ENCODE results near the gene ARHGAP15. TPM values are rescaled to one million over a fixed set of nuclear protein-coding genes. Genes with fewer than 3 reads are reported as not detected.

The ARHGAP15 gene
- total RNA-seq, 1 experiment from 2014 or later = 0.26 TPM

- Histone ChIP-seq H3K4me3 (no peak overlapping the region), H3K36me3 (no peaks in the 10 kb centered on the region), H3K9me3 (replicated peaks) (no peaks in the 10 kb centered on the region), H3K27ac (no peak overlapping the region), H3K27me3 (no peaks in the 10 kb centered on the region), H3K4me1 (no peaks in the 10 kb centered on the region)
- DNase-seq = no peak
Observed at GRCh38 chr2:143333847-143334246, 204.6 kb downstream of the ARHGAP15 start.

GRCh38 chr2:143334837-143335236 is 205.6 kb downstream of the ARHGAP15 start:
- no peak overlapping the region for H3K27ac ChIP-seq
- H3K36me3 ChIP-seq = no peaks in the 10 kb centered on the region
- H3K27me3 ChIP-seq = no peaks in the 10 kb centered on the region
- H3K4me3 ChIP-seq = no peak overlapping the region
- no peak for DNase-seq
- H3K9me3 ChIP-seq (replicated peaks) = no peaks in the 10 kb centered on the region
- H3K4me1 ChIP-seq = no peaks in the 10 kb centered on the region

- Histone ChIP-seq H3K4me1 (no peaks in the 10 kb centered on the region), H3K27ac (no peak overlapping the region), H3K4me3 (no peak overlapping the region), H3K36me3 (no peaks in the 10 kb centered on the region), H3K27me3 (no peaks in the 10 kb centered on the region), H3K9me3 (replicated peaks) (no peaks in the 10 kb centered on the region)
- no peak for DNase-seq
Observed at GRCh38 chr2:143336719-143337210, 207.5 kb downstream of the ARHGAP15 start.

- H3K4me3 ChIP-seq = no peak overlapping the region
- no peaks in the 10 kb centered on the region for H3K4me1 ChIP-seq
- no peaks in the 10 kb centered on the region for H3K27me3 ChIP-seq
- H3K36me3 ChIP-seq = no peaks in the 10 kb centered on the region
- H3K27ac ChIP-seq = no peak overlapping the region
- no peak for DNase-seq
- no peaks in the 10 kb centered on the region for H3K9me3 ChIP-seq (replicated peaks)
Observed at GRCh38 chr2:143341478-143341877, 212.3 kb downstream of the ARHGAP15 start.

GRCh38 chr2:143344780-143345179 is 215.6 kb downstream of the ARHGAP15 start:
- DNase-seq = no peak
- no peaks in the 10 kb centered on the region for H3K9me3 ChIP-seq (replicated peaks)
- no peak overlapping the region for H3K27ac ChIP-seq
- no peaks in the 10 kb centered on the region for H3K4me1 ChIP-seq
- no peaks in the 10 kb centered on the region for H3K36me3 ChIP-seq
- no peak overlapping the region for H3K4me3 ChIP-seq
- no peaks in the 10 kb centered on the region for H3K27me3 ChIP-seq

- Histone ChIP-seq H3K4me1 (no peaks in the 10 kb centered on the region), H3K36me3 (no peaks in the 10 kb centered on the region), H3K4me3 (no peak overlapping the region), H3K27me3 (no peaks in the 10 kb centered on the region), H3K9me3 (replicated peaks) (no peaks in the 10 kb centered on the region), H3K27ac (no peak overlapping the region)
- DNase-seq = no peak
Observed at GRCh38 chr2:143345887-143346787, 216.9 kb downstream of the ARHGAP15 start.

GRCh38 chr2:143347271-143347695 is 218.1 kb downstream of the ARHGAP15 start:
- Histone ChIP-seq H3K4me3 (no peak overlapping the region), H3K27ac (no peak overlapping the region), H3K4me1 (no peaks in the 10 kb centered on the region), H3K27me3 (no peaks in the 10 kb centered on the region), H3K36me3 (no peaks in the 10 kb centered on the region), H3K9me3 (replicated peaks) (no peaks in the 10 kb centered on the region)
- DNase-seq = no peak

GRCh38 chr2:143347901-143348414 is 218.7 kb downstream of the ARHGAP15 start:
- Histone ChIP-seq H3K4me3 (no peak overlapping the region), H3K9me3 (replicated peaks) (no peaks in the 10 kb centered on the region), H3K27ac (no peak overlapping the region), H3K27me3 (no peaks in the 10 kb centered on the region), H3K4me1 (no peaks in the 10 kb centered on the region), H3K36me3 (no peaks in the 10 kb centered on the region; the same call in 1 of the 2 replicates)
- DNase-seq = no peak

- Histone ChIP-seq H3K27me3 (no peaks in the 10 kb centered on the region), H3K9me3 (replicated peaks) (no peaks in the 10 kb centered on the region), H3K27ac (no peak overlapping the region), H3K36me3 (no peaks in the 10 kb centered on the region; the same call in 1 of the 2 replicates), H3K4me3 (no peak overlapping the region), H3K4me1 (no peaks in the 10 kb centered on the region)
- no peak for DNase-seq
Observed at GRCh38 chr2:143354050-143354750, 225.0 kb downstream of the ARHGAP15 start.

- Histone ChIP-seq H3K27ac (no peak overlapping the region), H3K4me1 (no peaks in the 10 kb centered on the region), H3K36me3 (no peaks in the 10 kb centered on the region; the same call in 1 of the 2 replicates), H3K4me3 (no peak overlapping the region), H3K9me3 (replicated peaks) (no peaks in the 10 kb centered on the region), H3K27me3 (no peaks in the 10 kb centered on the region)
- DNase-seq = no peak
Observed at GRCh38 chr2:143355870-143356269, 226.7 kb downstream of the ARHGAP15 start.

- no peaks in the 10 kb centered on the region for H3K27me3 ChIP-seq
- H3K9me3 ChIP-seq (replicated peaks) = no peaks in the 10 kb centered on the region
- H3K27ac ChIP-seq = no peak overlapping the region
- no peak for DNase-seq
- H3K4me1 ChIP-seq = no peaks in the 10 kb centered on the region
- no peaks in the 10 kb centered on the region; the same call in 1 of the 2 replicates for H3K36me3 ChIP-seq
- H3K4me3 ChIP-seq = no peak overlapping the region
Observed at GRCh38 chr2:143356336-143356735, 227.1 kb downstream of the ARHGAP15 start.

GRCh38 chr2:143356736-143357446 is 227.7 kb downstream of the ARHGAP15 start:
- Histone ChIP-seq H3K27me3 (no peaks in the 10 kb centered on the region), H3K27ac (no peak overlapping the region), H3K9me3 (replicated peaks) (no peaks in the 10 kb centered on the region), H3K4me1 (no peaks in the 10 kb centered on the region), H3K36me3 (no peaks in the 10 kb centered on the region; the same call in 1 of the 2 replicates), H3K4me3 (no peak overlapping the region)
- DNase-seq = no peak

GRCh38 chr2:143357966-143358365 is 228.7 kb downstream of the ARHGAP15 start:
- Histone ChIP-seq H3K9me3 (replicated peaks) (no peaks in the 10 kb centered on the region), H3K4me3 (no peak overlapping the region), H3K36me3 (no peaks in the 10 kb centered on the region; the same call in 1 of the 2 replicates), H3K27ac (no peak overlapping the region), H3K4me1 (no peaks in the 10 kb centered on the region), H3K27me3 (no peaks in the 10 kb centered on the region)
- DNase-seq = peak in 1 of 2 experiments; percentile 14

- Histone ChIP-seq H3K9me3 (replicated peaks) (no peaks in the 10 kb centered on the region), H3K27ac (no peak overlapping the region), H3K4me1 (no peaks in the 10 kb centered on the region), H3K4me3 (no peak overlapping the region), H3K36me3 (no peaks in the 10 kb centered on the region; the same call in 1 of the 2 replicates), H3K27me3 (no peaks in the 10 kb centered on the region)
- DNase-seq = no peak
Observed at GRCh38 chr2:143361346-143361745, 232.1 kb downstream of the ARHGAP15 start.
